ENCODE data around the gene FEZF2. TPM values are rescaled to one million over a fixed set of nuclear protein-coding genes. Genes with fewer than 3 reads are reported as not detected.

FEZF2 gene
- total RNA-seq: not detected in 2 replicates

- intact Hi-C loops (cut with micrococcal nuclease): loop anchor here (10.0 kb wide), 1 partner anchor 502 kb away; the partner anchor contains the start of gene CADPS
Measured at GRCh38 chr3:62373215-62373614, at the start of gene FEZF2. Gene FEZF2, minus strand, starts transcription at chr3:62373550. Its CDS starts 682 bp downstream, at chr3:62372868.

- intact Hi-C loops (cut with micrococcal nuclease): no loop called here
Measured at GRCh38 chr3:62421207-62421606, 47.9 kb upstream of the FEZF2 start.

- intact Hi-C loops (cut with micrococcal nuclease): no loop called here
Measured at GRCh38 chr3:62416144-62416543, 42.8 kb upstream of the FEZF2 start.

- intact Hi-C loops (cut with micrococcal nuclease): no loop called here
Measured at GRCh38 chr3:62415312-62415801, 42.0 kb upstream of the FEZF2 start.

- intact Hi-C loops (cut with micrococcal nuclease): no loop called here
Measured at GRCh38 chr3:62414786-62415185, 41.4 kb upstream of the FEZF2 start.

GRCh38 chr3:62413687-62414086, 40.3 kb upstream of the FEZF2 start:
- intact Hi-C loops (cut with micrococcal nuclease): no loop called here

- intact Hi-C loops (cut with micrococcal nuclease): no loop called here
Measured at GRCh38 chr3:62406945-62407344, 33.6 kb upstream of the FEZF2 start.

GRCh38 chr3:62405566-62405965, 32.2 kb upstream of the FEZF2 start:
- intact Hi-C loops (cut with micrococcal nuclease): no loop called here

GRCh38 chr3:62405135-62405534, 31.8 kb upstream of the FEZF2 start:
- intact Hi-C loops (cut with micrococcal nuclease): no loop called here

- intact Hi-C loops (cut with micrococcal nuclease): no loop called here
Measured at GRCh38 chr3:62404321-62404720, 31.0 kb upstream of the FEZF2 start.

GRCh38 chr3:62403765-62404164, 30.4 kb upstream of the FEZF2 start:
- intact Hi-C loops (cut with micrococcal nuclease): no loop called here

- intact Hi-C loops (cut with micrococcal nuclease): no loop called here
Measured at GRCh38 chr3:62392626-62393292, 19.4 kb upstream of the FEZF2 start.

GRCh38 chr3:62387251-62387650, 13.9 kb upstream of the FEZF2 start:
- intact Hi-C loops (cut with micrococcal nuclease): no loop called here

GRCh38 chr3:62379321-62379798, 6.0 kb upstream of the FEZF2 start:
- intact Hi-C loops (cut with micrococcal nuclease): loop anchor here (10.0 kb wide), 1 partner anchor 495 kb away; the partner anchor contains the start of gene CADPS

GRCh38 chr3:62378921-62379320, 5.6 kb upstream of the FEZF2 start:
- intact Hi-C loops (cut with micrococcal nuclease): loop anchor here (10.0 kb wide), 1 partner anchor 496 kb away; the partner anchor contains the start of gene CADPS

GRCh38 chr3:62378311-62378789, 5.0 kb upstream of the FEZF2 start:
- intact Hi-C loops (cut with micrococcal nuclease): loop anchor here (10.0 kb wide), 1 partner anchor 496 kb away; the partner anchor contains the start of gene CADPS

- intact Hi-C loops (cut with micrococcal nuclease): loop anchor here (10.0 kb wide), 1 partner anchor 498 kb away; the partner anchor contains the start of gene CADPS
Measured at GRCh38 chr3:62376906-62377877, 3.8 kb upstream of the FEZF2 start.

GRCh38 chr3:62376454-62376720, 3.0 kb upstream of the FEZF2 start:
- intact Hi-C loops (cut with micrococcal nuclease): loop anchor here (10.0 kb wide), 1 partner anchor 498 kb away; the partner anchor contains the start of gene CADPS

- intact Hi-C loops (cut with micrococcal nuclease): loop anchor here (10.0 kb wide), 1 partner anchor 499 kb away; the partner anchor contains the start of gene CADPS
Measured at GRCh38 chr3:62375655-62376453, 2.5 kb upstream of the FEZF2 start.

- intact Hi-C loops (cut with micrococcal nuclease): loop anchor here (10.0 kb wide), 1 partner anchor 500 kb away; the partner anchor contains the start of gene CADPS
Measured at GRCh38 chr3:62374341-62375218, 1.2 kb upstream of the FEZF2 start.
